ENCODE data around the gene LGALS1.
"Not testable (repeated sequence)": the region's sequence is repeated elsewhere in the genome, so short reads cannot be mapped to it uniquely, and the experiment has no call there.

LGALS1 gene

GRCh38 chr22:37639771-37640590 is 35.5 kb upstream of the LGALS1 start:
- no peak for DNase-seq

GRCh38 chr22:37640591-37641560 is 34.6 kb upstream of the LGALS1 start:
- no peak for DNase-seq

DNA sequence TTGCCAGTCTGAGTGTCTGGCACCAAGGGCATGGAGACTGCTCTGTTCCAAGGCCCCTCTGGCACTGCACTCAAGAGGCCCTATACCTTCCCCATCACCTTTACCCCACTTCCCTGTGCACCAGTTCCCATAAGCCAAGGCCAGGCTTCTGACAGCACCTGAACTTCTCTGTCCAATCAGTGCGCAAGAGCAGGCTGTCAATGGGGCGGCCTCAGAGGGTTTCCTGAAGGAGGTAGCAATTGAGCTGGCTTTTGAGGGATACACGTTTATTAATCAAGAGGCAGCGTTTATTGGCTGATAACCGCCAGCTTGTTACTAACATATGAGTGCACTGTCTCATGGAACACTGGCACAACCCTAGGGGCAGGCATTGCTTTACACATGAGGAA is 33.9 kb upstream of the LGALS1 start:
- no peak for DNase-seq

DNA sequence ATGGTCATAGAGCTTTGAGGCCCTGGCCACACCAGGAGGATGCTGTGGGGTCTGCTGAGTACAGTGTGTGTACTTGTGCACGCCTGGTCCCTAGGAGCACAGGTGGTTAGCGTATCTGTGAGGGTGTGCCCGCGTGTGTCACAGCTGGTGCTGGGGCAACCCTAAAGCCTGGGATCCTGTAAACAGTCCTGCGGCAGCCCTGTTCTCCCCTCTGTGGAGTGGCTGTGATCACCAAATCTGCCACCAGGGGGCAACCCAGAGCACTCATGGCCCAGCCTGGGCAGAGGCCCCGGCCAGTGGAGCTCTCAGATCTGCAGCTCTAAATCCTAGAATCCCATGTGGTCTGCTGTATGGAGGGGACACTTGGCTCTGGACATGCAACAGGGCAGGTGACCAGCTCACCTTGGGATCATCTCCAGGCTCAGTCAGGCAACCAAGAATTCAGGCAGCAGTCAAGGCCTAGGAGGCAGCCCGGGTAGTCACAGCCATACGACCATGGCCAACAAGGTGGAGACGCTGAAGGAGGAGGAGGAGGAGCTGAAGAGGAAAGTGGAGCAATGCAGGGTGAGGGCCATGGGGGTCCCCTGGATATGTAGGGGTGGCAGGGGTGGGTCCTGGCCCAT is 32.1 kb upstream of the LGALS1 start:
- peak; percentile 27 to 34 for DNase-seq

GRCh38 chr22:37647317-37647716 is 28.1 kb upstream of the LGALS1 start:
- no peak for DNase-seq

DNA sequence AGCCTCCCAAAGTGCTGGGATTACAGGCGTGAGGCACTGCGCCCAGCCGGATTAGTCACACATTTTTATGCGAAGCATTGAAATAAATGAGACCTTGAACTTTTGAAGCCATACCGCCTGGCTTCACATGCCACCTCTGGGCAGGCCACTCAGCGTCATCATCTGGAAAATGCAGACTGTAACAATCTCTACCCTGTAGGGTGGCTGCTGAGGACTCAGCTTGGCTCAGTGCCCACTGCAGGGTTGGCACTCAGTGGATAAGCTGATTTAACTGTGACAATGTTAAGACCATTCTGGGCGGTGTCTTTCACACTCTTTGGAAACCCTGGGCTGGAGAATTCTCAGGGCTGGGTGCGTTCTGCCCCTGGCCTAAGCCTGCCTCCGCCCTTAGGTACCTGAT is 27.5 kb upstream of the LGALS1 start:
- DNase-seq: no peak

DNA sequence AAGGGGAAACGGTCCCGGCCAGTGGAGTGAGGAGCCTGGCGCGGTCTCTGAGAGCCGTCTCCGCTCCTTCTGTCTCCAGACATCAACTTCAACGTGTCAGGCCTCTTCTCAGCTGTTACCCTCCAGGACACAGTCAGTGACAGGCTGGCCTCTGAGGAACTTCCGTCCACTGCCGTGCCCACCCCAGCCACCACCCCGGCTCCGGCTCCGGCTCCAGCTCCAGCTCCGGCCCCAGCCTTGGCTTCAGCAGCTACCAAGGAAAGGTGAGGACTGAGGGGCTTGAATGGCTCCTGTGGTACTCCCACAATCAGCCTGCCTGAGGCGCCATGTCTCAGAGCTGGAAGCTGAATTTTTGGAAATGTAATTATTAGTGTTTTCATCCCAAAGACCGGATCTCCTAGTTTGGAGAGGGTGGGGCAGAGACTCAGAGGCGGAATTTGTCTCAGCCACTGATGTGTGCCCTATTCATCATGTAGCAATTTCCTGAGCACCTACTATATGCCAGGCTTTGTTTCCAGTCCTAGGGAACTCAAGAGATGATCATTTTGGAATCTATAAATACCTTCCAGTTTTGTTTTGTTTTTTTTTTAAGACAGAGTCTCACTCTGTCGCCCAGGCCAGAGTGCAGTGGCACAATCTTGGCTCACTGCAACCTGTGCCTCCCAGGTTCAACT is 24.8 kb upstream of the LGALS1 start:
- no peak for DNase-seq

GRCh38 chr22:37654563-37655251 is 20.7 kb upstream of the LGALS1 start:
- no peak for DNase-seq

DNA sequence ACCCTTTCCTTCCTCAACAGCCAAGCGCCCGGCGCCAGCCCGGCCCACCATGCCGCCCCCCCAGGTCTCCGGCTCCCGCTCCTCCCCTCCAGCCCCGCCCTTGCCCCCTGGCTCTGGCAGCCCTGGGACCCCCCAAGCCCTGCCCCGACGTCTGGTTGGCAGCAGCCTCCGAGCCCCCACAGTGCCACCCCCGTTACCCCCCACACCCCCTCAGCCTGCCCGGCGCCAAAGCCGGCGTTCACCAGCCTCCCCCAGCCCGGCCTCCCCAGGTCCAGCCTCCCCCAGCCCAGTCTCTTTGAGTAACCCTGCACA is 20.2 kb upstream of the LGALS1 start:
- no peak for DNase-seq

DNA sequence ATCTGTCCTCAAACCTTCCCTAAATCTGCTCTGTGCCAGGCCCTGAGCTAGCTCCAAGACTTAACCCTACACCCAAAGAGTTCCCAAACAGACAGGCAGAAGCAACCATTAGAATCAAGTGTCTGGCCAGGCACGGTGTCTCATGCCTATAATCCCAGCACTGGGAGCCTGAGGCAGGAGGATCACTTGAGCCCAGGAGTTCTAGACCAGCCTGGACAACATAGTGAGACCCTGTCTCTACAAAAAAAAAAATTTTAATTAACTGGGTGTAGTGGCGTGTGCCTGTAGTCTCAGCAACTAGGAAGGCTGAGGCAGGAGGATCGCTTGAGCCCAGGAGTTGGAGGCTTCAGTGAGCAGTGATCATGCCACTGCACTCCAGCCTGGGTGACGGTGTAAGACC is 18.9 kb upstream of the LGALS1 start:
- DNase-seq: not testable (repeated sequence)

GRCh38 chr22:37657590-37658132 is 17.8 kb upstream of the LGALS1 start:
- DNase-seq: no peak

DNA sequence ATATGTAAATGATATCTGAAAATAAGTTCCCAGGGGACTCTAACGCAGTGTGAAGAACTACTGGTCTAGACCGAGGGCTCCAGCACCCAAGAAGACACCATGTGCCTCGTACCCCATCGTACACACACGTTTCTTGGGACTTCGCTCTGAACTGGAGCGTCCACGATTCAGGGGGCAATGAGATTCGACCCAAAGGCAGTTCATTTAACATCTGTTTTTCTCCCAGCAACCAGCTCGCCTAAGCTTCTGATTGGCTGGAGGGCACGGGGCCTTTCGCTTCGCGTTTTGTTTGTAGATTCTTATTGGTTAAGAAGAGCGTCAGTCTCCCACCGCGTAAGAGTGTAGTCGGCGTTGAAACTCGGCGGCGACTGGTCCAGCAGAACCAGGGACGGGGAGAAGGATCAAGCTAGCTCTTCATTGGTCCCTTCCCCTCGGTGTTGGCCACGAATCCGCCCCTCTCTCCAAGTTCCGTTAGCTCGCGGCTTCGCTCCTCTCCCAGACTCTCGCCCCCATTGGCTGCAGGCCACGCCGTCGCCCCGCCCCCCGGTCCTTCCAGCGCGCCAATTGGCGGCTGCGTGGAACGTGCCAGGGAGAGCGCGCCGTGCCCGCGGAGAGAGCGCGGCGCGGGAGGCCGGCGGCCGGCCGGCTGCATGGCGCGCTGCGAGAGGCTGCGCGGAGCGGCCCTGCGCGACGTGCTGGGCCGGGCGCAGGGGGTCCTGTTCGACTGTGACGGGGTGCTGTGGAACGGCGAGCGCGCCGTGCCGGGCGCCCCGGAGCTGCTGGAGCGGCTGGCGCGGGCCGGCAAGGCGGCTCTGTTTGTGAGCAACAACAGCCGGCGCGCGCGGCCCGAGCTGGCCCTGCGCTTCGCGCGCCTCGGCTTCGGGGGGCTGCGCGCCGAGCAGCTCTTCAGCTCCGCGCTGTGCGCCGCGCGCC is 17.0 kb upstream of the LGALS1 start, which contains the start of gene PDXP:
Gene PDXP (plus strand): TSS at position 591 of the 933 bp plus-strand sequence. CDS start 60 bp downstream, at position 651.
- peak; percentile 95 to 96 for DNase-seq

DNA sequence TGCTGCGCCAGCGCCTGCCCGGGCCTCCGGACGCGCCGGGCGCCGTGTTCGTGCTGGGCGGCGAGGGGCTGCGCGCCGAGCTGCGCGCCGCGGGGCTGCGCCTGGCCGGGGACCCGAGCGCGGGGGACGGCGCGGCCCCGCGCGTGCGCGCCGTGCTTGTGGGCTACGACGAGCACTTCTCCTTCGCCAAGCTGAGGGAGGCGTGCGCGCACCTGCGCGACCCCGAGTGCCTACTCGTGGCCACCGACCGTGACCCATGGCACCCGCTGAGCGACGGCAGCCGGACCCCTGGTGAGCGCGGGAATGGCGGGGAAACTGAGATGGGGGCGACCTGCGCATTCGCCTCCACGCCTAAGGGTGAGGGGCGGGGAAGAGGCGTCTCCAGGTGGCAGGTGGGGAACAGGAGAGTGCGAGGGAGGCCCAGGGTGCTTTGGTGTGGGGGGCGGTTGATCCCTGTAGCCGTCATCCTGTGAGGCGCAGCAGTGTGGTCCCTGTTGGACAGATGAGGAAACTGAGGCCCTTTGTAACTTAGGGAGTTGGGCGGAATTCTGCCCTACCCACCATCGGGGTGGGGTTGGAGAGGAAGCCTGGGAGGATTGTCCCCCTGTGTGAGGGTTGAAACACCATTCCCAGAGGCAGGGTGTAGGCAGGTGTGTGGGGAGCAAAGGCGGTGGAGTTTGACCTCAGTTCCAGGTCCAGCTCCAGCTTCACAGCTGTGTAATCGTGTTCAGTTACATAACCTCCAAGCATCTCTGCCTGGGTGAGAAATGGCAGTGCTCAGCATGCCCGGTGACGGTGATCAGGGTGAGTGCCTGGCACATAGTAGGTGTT is 16.2 kb upstream of the LGALS1 start:
- DNase-seq: no peak

DNA sequence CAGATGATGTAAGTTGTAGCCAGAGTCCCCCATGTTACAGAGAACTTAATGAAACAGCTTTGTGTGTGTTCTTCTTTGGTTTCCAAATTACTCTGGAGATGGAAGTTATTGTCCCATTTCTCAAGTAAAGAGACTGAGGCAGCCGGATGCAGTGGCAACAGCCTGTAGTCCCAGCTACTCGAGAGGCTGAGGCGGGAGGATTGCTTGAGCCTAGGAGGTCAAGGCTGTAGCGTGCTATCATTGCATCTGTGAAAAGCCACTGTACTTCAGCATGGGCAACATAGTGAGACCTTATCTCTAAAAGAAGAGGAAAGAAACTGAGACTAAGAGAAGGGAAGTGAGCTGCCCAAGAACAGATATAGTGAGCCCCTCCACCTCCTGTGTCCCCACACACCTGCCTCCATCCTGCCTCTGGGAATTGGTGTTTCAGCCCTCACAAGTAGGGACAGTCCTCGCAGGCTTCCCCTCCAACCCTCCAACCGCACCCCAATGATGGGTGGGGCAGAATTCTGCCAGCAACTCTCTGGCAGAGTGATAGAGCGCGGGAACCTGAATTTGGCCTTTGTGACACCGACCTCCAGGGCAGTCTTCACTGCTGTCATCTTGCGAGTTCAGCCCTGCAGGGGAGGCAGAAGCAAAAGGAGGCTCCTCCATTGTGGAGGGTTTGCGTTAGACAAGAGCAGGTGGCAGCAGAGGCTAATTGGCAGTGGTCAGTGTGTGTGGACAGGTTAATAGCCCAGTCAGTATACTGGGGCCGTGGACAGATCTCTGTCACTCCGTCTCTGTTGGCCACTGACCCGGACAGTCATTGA is 15.3 kb upstream of the LGALS1 start:
- no peak for DNase-seq

- DNase-seq: no peak
These were observed 14.8 kb upstream of the LGALS1 start for GRCh38 chr22:37660709-37661045.

DNA sequence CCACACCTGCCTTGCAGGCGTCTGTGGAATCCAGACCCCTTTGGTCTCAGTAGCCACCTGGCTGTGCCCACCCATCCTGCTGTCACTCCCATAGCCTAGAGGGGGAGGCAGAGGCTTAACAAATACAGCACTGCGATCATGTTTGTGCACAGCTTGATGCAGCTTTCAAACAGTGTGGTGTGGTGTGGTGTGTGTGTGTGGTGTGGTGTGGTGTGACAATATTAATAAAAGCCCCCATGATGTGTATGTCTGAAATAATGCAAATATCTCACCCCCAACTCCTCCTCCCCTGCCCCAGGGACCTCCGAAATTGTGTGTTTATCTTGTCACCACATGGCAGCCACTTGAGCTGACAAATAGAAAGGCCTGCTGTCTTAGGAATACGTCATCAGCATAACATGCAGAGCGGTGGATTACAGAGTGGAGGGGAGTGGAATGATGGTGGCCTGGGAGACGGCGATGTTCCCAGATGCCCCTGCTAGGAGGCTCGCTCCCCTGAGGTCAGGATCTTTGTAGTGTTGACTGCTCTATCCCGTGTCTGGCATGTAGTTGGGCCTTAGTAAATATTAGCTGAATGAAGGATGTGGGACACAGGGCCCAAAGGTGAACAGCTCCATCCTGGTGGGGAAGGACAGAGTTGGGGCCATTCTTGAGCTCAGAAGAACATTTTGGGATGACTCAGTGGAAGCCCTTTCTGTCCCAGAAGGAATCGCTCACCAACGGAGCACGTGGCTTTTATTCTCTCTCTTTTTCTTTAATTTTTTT is 14.1 kb upstream of the LGALS1 start:
- no peak for DNase-seq

DNA sequence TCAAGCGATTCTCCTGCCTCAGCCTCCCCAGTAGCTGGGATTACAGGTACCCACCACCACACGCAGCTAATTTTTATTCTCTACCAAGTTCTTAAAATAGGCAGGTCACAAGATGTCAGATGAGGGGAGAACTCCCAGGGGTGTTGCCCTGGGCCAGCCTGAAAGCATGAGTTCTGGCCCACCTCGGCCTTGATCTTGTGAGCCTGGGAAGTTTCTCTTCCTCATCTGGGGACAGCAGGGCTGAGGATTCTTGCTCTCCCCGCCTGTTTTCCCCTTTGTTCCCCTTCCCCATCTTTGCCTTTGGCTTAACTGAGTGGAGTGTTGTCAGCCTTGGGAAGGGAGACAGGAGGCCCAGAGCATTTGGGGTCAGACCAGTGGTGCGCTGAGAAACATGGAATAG is 13.4 kb upstream of the LGALS1 start:
- no peak for DNase-seq

GRCh38 chr22:37663521-37664140 is 11.8 kb upstream of the LGALS1 start:
- no peak for DNase-seq
